ENCODE data around the gene PSME3IP1.

The PSME3IP1 gene

DNA sequence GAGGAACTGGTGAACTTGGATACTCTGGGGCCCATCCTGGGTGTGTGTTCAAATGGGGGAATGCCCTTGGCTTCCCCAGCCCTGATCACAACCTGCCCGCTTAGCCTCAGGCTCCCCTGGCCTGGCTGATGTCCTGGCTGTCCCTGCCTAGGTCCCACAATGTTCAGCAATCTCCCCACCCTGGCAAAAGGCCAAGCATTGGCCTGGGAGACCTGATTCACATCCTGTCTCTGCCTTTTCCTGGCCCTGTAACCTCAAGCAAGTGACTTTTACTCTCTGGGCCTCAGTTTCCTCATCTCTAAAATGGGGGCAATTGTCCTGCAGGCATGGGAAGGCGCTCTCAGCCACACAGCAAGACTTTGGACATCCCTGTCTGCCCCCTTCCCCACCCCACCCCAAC lies 79.1 kb downstream of the PSME3IP1 start:
- TF ChIP-seq, protein P1, sequence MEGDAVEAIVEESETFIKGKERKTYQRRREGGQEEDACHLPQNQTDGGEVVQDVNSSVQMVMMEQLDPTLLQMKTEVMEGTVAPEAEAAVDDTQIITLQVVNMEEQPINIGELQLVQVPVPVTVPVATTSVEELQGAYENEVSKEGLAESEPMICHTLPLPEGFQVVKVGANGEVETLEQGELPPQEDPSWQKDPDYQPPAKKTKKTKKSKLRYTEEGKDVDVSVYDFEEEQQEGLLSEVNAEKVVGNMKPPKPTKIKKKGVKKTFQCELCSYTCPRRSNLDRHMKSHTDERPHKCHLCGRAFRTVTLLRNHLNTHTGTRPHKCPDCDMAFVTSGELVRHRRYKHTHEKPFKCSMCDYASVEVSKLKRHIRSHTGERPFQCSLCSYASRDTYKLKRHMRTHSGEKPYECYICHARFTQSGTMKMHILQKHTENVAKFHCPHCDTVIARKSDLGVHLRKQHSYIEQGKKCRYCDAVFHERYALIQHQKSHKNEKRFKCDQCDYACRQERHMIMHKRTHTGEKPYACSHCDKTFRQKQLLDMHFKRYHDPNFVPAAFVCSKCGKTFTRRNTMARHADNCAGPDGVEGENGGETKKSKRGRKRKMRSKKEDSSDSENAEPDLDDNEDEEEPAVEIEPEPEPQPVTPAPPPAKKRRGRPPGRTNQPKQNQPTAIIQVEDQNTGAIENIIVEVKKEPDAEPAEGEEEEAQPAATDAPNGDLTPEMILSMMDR (IDR thresholded peaks at IDR 0.05; ENCODE audit: borderline replicate concordance, insufficient read depth, low read depth, low read length), result no peak
- H3K4me3 ChIP-seq (ENCODE audit: low read depth, low read length), result no peak overlapping the region

DNA sequence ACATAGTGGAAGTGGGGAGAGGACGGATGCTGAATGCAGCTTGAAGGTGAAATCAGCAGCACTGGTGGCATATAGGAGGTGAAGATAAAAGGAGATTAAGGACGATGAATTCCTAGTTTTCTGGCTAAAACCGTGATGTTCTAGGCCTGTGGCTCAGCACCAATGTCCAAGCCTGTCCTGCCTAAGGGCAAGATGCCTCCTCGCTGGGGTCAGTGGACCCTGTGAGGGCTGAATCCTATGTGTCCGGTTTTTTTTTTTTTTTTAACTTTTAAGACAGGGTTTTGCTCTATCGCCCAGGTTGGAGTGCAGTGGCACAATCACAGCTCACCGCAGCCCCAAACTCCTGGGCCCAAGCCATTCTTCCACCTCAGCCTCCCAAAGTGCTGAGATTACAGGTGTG lies 80.7 kb downstream of the PSME3IP1 start:
- TF ChIP-seq, protein P1 (IDR thresholded peaks at IDR 0.05; ENCODE audit: borderline replicate concordance, insufficient read depth, low read depth, low read length), result no peak
- H3K4me3 ChIP-seq (ENCODE audit: low read depth, low read length), result no peak overlapping the region

DNA sequence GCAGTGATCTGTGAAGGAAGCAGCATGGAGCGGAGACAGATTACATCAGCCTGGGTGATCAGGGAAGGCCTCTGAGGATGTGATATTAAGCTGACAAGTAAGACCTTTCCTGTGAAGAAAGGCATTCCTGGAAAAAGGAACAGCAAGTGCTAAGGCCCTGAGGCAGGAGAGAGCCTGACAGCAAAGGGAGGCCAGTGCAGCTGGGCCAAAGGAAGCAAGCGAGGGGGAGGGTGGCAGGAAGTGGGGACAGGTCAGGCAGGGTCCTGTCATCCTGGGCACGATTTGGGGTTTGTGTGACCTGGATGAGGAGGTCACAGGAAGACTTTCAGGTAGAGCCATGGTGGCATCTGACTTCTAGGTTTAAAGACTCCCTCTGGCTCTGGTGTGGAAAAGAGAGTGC lies 81.1 kb downstream of the PSME3IP1 start:
- no peak overlapping the region for H3K4me3 ChIP-seq (ENCODE audit: low read depth, low read length)
- TF ChIP-seq, protein P1 (IDR thresholded peaks at IDR 0.05; ENCODE audit: borderline replicate concordance, insufficient read depth, low read depth, low read length), result no peak

DNA sequence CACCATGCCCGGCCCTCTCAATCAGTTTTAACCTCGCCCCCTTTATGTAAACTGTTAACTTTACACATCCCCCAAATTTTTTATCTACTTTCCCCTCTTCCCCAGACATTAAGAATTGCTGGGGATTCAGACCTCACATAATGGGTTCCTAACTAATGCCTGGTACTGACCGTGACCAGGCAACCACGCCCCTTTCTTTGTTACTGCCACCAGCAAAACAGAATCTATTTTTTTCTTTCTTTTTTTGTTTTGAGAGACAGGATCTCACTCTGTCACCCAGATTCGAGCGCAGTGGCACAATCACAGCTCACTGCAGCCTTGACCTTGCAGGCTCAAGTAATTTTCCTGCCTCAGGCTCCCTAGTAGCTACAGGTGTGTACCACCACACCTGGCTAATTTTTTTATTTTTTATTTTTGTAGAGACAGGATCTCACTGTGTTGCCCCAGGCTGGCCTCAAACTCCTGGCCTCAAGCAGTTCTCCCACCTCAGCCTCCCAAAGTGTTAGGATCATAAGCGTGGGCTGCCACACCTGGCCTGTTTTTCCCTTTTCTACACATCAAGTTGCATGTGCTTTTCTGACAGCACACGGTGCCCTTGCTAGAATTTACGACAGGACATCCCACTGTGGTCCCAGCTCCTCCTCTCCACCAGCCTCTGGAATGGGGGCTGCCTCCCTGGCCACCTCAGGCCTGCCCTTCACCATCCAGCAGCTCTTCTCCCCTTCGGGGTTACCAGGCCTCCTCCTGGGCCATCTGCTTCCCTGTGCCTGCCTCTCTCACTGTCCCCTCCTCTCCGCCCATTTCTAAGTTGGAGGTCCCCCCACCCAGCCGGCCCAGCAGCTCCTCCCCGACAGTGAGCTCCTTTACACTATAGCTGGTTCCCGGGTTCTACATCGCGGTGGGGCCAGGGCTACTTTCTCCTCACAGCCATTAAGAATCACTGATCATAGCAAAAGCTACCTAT lies 82.7 kb downstream of the PSME3IP1 start:
- no peak overlapping the region for H3K4me3 ChIP-seq (ENCODE audit: low read depth, low read length)
- TF ChIP-seq, protein P1 (IDR thresholded peaks at IDR 0.05; ENCODE audit: borderline replicate concordance, insufficient read depth, low read depth, low read length), result no peak

Data from GM12875 (cell line).